ENCODE data around the gene UBE2E2.

Gene UBE2E2

DNA sequence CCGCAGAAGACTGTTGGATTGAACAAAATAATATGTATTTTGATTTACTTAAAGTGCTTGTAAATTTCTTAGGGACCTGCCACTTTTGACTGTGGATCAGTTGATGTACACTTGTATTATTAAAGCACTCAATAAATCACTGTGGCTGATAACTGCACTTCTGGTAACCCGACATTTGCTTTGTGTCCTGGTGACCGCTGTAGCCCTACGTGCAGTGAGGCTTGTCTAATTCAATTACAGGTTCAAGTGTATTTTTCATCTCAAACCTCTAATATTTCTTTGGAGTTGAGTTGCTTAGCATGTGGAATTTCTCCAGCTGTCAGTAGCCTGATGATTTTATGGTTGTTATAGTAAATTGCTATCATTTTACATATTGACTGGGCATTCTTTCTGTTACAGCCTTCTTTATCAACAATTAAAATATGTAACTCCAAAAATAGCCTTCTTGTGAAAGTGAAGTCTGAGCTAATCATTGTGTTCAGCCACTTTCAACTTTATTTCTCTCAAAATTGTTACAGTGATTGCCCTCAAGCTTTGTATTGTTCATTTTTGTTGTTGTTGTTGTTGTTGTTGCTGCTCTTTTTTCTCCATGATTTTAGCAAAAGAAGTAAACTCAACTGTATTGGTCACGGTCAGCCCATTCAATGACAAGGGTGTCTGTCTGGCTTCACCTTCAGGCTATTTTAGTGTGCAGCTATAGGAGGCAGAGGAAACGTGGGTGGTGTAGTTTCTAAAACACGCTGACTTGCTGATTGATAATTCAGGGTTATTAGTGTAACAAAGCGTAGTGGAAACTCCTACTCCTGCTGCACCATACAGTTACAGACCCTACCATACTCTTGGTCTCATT, 387.5 kb downstream of the UBE2E2 start:
- Histone ChIP-seq H3K4me3 (ENCODE audit: low read depth, low read length) (no peak overlapping the region), H3K9me3 (ENCODE audit: control insufficient read depth, insufficient read depth, low read length) (no peaks in the 10 kb centered on the region), H3K36me3 (ENCODE audit: control insufficient read depth, insufficient read depth, low read length) (no peaks in the 10 kb centered on the region), H3K27me3 (ENCODE audit: control insufficient read depth, insufficient read depth, low read length) (no peaks in the 10 kb centered on the region), H3K9ac (ENCODE audit: low read depth, low read length) (no peak overlapping the region), H3K27ac (ENCODE audit: low read depth, low read length) (no peak overlapping the region), H3K4me1 (ENCODE audit: control insufficient read depth, insufficient read depth, low read length) (no peaks in the 10 kb centered on the region)

DNA sequence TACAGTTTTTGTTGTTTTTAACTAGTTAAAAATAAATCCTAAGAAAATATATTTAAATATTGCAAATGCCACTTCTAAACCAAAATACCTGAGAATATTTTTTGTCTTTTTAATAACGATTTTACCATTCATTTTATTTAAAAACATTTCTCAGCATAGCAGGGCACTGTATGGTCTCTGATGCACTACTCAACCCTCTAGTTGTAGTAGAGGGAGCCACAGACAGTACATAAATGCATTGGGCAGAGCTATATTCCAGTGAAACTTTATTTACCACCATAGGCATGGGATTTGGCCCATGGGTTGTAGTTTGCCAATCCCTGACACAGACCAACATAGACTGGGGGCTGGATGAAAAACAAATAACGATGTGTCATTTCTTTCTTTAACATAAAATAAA, 388.2 kb downstream of the UBE2E2 start:
- Histone ChIP-seq H3K9ac (ENCODE audit: low read depth, low read length) (no peak overlapping the region), H3K36me3 (ENCODE audit: control insufficient read depth, insufficient read depth, low read length) (no peaks in the 10 kb centered on the region), H3K27ac (ENCODE audit: low read depth, low read length) (no peak overlapping the region), H3K4me3 (ENCODE audit: low read depth, low read length) (no peak overlapping the region), H3K9me3 (ENCODE audit: control insufficient read depth, insufficient read depth, low read length) (no peaks in the 10 kb centered on the region), H3K4me1 (ENCODE audit: control insufficient read depth, insufficient read depth, low read length) (no peaks in the 10 kb centered on the region), H3K27me3 (ENCODE audit: control insufficient read depth, insufficient read depth, low read length) (no peaks in the 10 kb centered on the region)

DNA sequence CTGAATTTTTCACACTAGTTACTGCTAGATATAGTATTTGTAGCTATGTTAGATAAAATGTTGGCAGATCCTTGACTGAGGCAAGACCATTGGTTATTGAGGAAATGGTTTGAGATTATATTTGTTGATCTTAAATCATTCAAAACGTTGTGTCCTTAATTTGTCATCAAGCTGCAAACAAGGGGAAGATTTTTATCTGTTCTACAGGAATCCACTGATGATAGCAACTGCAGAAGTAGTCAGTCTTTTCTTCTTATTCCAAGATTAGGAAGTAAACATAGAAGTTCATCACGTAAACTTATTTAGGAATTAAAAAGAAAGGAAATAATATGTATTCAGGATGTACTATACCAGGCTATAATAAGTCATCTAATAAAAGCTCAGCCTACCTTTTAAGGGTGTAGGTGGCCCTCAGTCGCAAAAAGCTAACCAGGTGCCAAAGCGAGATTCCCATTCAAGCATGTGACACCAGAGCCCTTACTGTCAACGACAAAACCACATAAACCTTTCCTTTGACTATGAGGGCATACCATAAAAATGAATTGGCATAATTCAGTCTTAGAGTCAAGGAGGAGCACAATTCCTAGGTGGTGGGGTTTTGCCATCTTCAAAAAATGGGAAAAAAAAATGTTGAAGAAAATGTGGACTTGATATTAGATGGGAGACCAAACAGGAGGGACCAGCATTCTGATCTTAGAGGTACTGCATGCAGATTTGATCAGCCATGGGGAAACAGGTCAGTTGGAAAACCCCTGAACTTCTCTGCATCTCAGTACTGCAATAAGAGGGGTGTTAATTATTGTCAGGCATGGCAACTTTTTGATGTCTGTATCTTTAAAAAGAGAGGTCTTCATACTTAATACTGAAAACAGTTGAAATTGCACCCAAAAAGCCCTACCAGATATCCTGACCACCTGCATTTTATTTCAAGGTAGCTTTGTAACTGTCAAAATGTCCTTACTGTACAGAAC, 390.1 kb downstream of the UBE2E2 start:
- H3K9me3 ChIP-seq (ENCODE audit: control insufficient read depth, insufficient read depth, low read length): no peaks in the 10 kb centered on the region
- no peaks in the 10 kb centered on the region for H3K27me3 ChIP-seq (ENCODE audit: control insufficient read depth, insufficient read depth, low read length)
- H3K4me1 ChIP-seq (ENCODE audit: control insufficient read depth, insufficient read depth, low read length): no peaks in the 10 kb centered on the region
- H3K36me3 ChIP-seq (ENCODE audit: control insufficient read depth, insufficient read depth, low read length): no peaks in the 10 kb centered on the region
- no peak overlapping the region for H3K4me3 ChIP-seq (ENCODE audit: low read depth, low read length)
- no peak overlapping the region for H3K9ac ChIP-seq (ENCODE audit: low read depth, low read length)
- H3K27ac ChIP-seq (ENCODE audit: low read depth, low read length): no peak overlapping the region

- no peaks in the 10 kb centered on the region for H3K36me3 ChIP-seq (ENCODE audit: control insufficient read depth, insufficient read depth, low read length)
- no peaks in the 10 kb centered on the region for H3K4me1 ChIP-seq (ENCODE audit: control insufficient read depth, insufficient read depth, low read length)
- no peak overlapping the region for H3K4me3 ChIP-seq (ENCODE audit: low read depth, low read length)
- H3K9ac ChIP-seq (ENCODE audit: low read depth, low read length): no peak overlapping the region
- no peaks in the 10 kb centered on the region for H3K27me3 ChIP-seq (ENCODE audit: control insufficient read depth, insufficient read depth, low read length)
- H3K27ac ChIP-seq (ENCODE audit: low read depth, low read length): no peak overlapping the region
- H3K9me3 ChIP-seq (ENCODE audit: control insufficient read depth, insufficient read depth, low read length): no peaks in the 10 kb centered on the region
These were observed 390.9 kb downstream of the UBE2E2 start for GRCh38 chr3:23594066-23594465.

DNA sequence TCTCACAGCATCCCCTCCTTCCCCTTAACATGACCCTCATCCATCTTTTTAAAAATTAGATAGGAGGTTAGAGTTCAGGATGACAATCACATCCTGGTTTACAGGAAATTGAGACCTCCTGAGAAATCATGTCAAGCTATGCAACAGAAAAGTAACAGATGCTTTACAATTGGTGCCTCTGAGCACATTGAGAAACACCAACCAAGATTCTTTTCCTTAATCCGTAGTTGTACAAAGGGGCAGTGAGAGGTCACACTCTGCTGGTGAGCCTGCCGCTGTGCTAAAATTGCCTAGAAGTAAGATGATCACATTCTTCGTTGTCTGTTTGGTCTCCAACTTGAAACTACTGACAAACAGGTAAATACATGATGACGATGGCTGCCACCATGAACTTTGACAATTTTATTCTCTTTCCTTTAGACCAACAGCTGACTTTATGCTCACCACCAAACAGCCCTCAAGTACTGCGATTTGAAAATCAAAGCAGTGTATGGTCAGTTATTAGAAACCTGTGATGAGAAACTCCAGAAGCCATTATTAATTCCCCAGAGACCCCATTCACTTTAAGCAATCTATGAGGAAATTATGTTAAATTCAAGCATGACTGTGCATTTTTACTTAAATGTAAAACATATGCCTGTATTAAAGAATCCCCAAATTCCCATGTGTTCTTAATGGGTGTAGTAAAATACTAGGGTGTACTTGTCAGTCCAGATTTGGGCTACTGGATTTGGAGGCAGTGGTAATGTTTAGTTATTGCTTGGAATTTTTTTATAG, 392.0 kb downstream of the UBE2E2 start:
- no peak overlapping the region for H3K9ac ChIP-seq (ENCODE audit: low read depth, low read length)
- no peak overlapping the region for H3K4me3 ChIP-seq (ENCODE audit: low read depth, low read length)
- no peaks in the 10 kb centered on the region for H3K36me3 ChIP-seq (ENCODE audit: control insufficient read depth, insufficient read depth, low read length)
- H3K9me3 ChIP-seq (ENCODE audit: control insufficient read depth, insufficient read depth, low read length): no peaks in the 10 kb centered on the region
- H3K4me1 ChIP-seq (ENCODE audit: control insufficient read depth, insufficient read depth, low read length): no peaks in the 10 kb centered on the region
- H3K27me3 ChIP-seq (ENCODE audit: control insufficient read depth, insufficient read depth, low read length): no peaks in the 10 kb centered on the region
- H3K27ac ChIP-seq (ENCODE audit: low read depth, low read length): no peak overlapping the region

- Histone ChIP-seq H3K4me1 (ENCODE audit: control insufficient read depth, insufficient read depth, low read length) (peaks cover 6% of the 10 kb centered on the region), H3K9me3 (ENCODE audit: control insufficient read depth, insufficient read depth, low read length) (no peaks in the 10 kb centered on the region), H3K27ac (ENCODE audit: low read depth, low read length) (no peak overlapping the region), H3K27me3 (ENCODE audit: control insufficient read depth, insufficient read depth, low read length) (no peaks in the 10 kb centered on the region), H3K9ac (ENCODE audit: low read depth, low read length) (no peak overlapping the region), H3K36me3 (ENCODE audit: control insufficient read depth, insufficient read depth, low read length) (no peaks in the 10 kb centered on the region), H3K4me3 (ENCODE audit: low read depth, low read length) (no peak overlapping the region)
These were observed 392.7 kb downstream of the UBE2E2 start for GRCh38 chr3:23595851-23596250.

DNA sequence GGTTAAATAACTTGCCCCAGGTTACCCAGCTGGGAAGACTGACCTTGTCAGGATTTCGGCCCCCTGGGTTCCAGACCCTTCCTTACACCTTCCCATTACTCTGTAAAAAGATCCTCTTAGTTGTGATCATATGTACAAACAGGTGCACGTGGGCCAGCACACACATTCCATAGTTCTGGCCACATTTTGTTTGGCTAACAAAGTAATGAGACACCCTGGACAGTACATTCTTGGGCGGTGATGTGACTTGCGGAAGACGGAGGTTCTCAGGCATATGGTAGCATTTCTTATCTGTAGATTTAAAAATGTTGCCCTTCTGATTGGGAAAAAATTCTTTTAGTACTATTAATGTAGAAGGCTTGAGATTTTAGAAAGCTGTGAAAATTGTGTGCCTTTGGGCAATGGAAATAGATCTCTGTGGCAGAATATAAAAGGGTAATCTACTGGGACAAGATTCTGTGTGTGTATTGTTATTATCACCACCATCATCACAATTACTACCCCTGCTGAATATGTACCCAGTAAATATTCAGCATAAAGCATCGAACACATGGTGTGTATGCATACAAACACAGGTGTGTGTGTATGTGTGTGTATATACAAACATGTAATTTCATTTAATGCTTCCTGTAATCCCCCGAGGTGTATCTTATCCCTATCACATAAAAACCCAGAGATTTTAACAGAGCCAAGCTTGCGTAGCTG, 397.2 kb downstream of the UBE2E2 start:
- no peaks in the 10 kb centered on the region for H3K9me3 ChIP-seq (ENCODE audit: control insufficient read depth, insufficient read depth, low read length)
- H3K27ac ChIP-seq (ENCODE audit: low read depth, low read length): no peak overlapping the region

DNA sequence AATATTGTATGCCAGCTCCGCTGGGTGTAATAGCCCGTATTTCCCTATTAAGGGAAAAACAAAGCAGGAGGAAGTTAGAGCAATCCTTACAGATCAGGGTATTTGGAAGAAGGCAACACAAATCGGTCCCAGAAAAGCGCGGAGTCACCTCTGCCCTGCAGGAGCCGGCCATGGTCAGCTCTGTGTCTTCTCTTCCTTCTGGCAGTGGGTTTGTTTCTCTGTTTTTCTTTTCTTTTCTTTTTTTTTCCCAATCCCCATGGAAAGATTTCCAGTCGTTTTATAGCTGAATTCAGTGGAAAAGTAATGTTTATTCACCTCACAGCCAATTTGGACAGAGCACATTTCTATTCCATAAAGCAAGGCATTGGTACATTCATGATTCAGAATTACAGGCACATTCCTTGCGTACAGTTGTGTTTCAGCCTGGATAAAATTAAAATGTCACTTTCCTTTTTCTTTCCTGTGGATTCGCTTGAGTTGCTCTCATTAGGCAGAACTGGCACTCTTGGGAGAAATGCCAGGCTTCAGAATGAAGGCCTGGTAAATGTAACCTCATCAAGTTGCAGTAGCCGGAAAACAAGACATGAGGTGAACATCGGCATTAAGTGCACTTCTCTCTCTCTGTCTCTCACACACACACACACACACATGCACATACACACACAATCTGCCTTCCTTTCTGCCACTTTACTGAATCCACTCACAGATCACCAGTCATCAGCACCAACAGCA, 398.1 kb downstream of the UBE2E2 start:
- H3K27ac ChIP-seq (ENCODE audit: low read depth, low read length): no peak overlapping the region

More for the DNA sequence above, 397.2 kb downstream of the UBE2E2 start:
- H3K9ac ChIP-seq (ENCODE audit: low read depth, low read length): no peak overlapping the region
- no peaks in the 10 kb centered on the region for H3K36me3 ChIP-seq (ENCODE audit: control insufficient read depth, insufficient read depth, low read length)
- no peak overlapping the region for H3K4me3 ChIP-seq (ENCODE audit: low read depth, low read length)
- peaks cover 22% of the 10 kb centered on the region for H3K4me1 ChIP-seq (ENCODE audit: control insufficient read depth, insufficient read depth, low read length)
- no peaks in the 10 kb centered on the region for H3K27me3 ChIP-seq (ENCODE audit: control insufficient read depth, insufficient read depth, low read length)

DNA sequence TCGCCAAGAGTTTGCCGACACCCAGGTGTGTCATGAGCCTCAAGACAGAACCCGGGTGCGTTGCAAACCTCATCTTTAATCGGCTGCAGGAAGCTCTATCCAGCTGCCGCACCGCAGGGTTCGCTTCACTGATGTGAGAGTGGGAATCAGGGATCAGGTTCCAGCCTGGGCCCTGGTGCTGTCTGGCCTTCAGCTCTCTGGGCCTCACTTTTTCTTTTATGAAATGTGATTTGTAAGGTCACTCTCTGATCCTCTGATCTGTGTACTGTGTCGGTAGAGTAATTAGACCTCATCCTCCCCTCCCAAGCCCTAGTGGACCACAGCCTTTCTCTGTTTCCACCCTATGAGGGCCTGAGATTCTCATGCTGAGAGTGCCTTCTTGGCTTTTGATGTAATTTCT, 399.8 kb downstream of the UBE2E2 start:
- no peaks in the 10 kb centered on the region for H3K36me3 ChIP-seq (ENCODE audit: control insufficient read depth, insufficient read depth, low read length)
- H3K27ac ChIP-seq (ENCODE audit: low read depth, low read length): no peak overlapping the region
- H3K4me3 ChIP-seq (ENCODE audit: low read depth, low read length): no peak overlapping the region
- no peaks in the 10 kb centered on the region for H3K9me3 ChIP-seq (ENCODE audit: control insufficient read depth, insufficient read depth, low read length)
- peaks cover 39% of the 10 kb centered on the region for H3K4me1 ChIP-seq (ENCODE audit: control insufficient read depth, insufficient read depth, low read length)
- H3K9ac ChIP-seq (ENCODE audit: low read depth, low read length): no peak overlapping the region
- no peaks in the 10 kb centered on the region for H3K27me3 ChIP-seq (ENCODE audit: control insufficient read depth, insufficient read depth, low read length)

More for the DNA sequence above, 398.1 kb downstream of the UBE2E2 start:
- no peaks in the 10 kb centered on the region for H3K9me3 ChIP-seq (ENCODE audit: control insufficient read depth, insufficient read depth, low read length)
- H3K4me3 ChIP-seq (ENCODE audit: low read depth, low read length): no peak overlapping the region
- no peaks in the 10 kb centered on the region for H3K27me3 ChIP-seq (ENCODE audit: control insufficient read depth, insufficient read depth, low read length)
- H3K4me1 ChIP-seq (ENCODE audit: control insufficient read depth, insufficient read depth, low read length): peaks cover 31% of the 10 kb centered on the region
- no peaks in the 10 kb centered on the region for H3K36me3 ChIP-seq (ENCODE audit: control insufficient read depth, insufficient read depth, low read length)
- H3K9ac ChIP-seq (ENCODE audit: low read depth, low read length): no peak overlapping the region

All from HUES48 (cell line).